HG02798 (cell line): ENCODE results near the gene NUDT21.
"Not testable (repeated sequence)": the region's sequence is repeated elsewhere in the genome, so short reads cannot be mapped to it uniquely, and the experiment has no call there.

Source experiments
- ATAC-seq: cut with Tn5 transposase; IDR thresholded peaks from one replicate; pipeline ENCODE4 v1.9.1; 2021; ENCODE audit warnings: mild to moderate bottlenecking; ENCODE audit not compliant: unreplicated experiment, poor library complexity

NUDT21 gene

GRCh38 chr16:56382901-56383355, 68.2 kb downstream of the NUDT21 start:
- ATAC-seq = no peak

GRCh38 chr16:56382459-56382858, 68.7 kb downstream of the NUDT21 start:
- ATAC-seq = no peak

GRCh38 chr16:56380778-56381485, 70.2 kb downstream of the NUDT21 start:
- ATAC-seq = not testable (repeated sequence)
